Heart right ventricle (tissue), 16 donors: ENCODE results near the gene NPBWR2. TPM values are rescaled to one million over a fixed set of nuclear protein-coding genes. Genes with fewer than 3 reads are reported as not detected.

ENCODE experiments used
- ATAC-seq, 8 donors: fragments of 200-7000 bp; cut with Tn5 transposase; one replicate each; pipeline ENCODE4 v1.9.1; 2020; ENCODE audit warnings: mild to moderate bottlenecking in 8 of 8, moderate library complexity in 8 of 8, moderate number of reproducible peaks in 1 of 8
- DNase-seq, 2 donors: peaks; one replicate each; pipeline ENCODE4 v3.0.0-alpha.2; 2020
- H3K27ac ChIP-seq, 10 donors: fragments of 200-600 bp; sonication (generic) in 2 of 10; one replicate each; pipeline versions ENCODE4 v1.5.0 to v1.8.0; 2020 to 2022; ENCODE audit warnings: mild to moderate bottlenecking in 3 of 10
- H3K27me3 ChIP-seq, 7 donors: fragments of 200-600 bp; one replicate each; pipeline ENCODE4 v1.8.0; 2021 to 2022; ENCODE audit warnings: mild to moderate bottlenecking in 2 of 7
- H3K36me3 ChIP-seq, 9 donors: fragments of 200-600 bp; sonication (generic) in 1 of 9; one replicate each; pipeline versions ENCODE4 v1.5.0 to v1.8.0; 2020 to 2022; ENCODE audit warnings: mild to moderate bottlenecking in 2 of 9
- H3K4me1 ChIP-seq, 9 donors: fragments of 200-600 bp; sonication (generic) in 1 of 9; one replicate each; pipeline versions ENCODE4 v1.5.0 to v1.8.0; 2020 to 2022; ENCODE audit warnings: mild to moderate bottlenecking in 4 of 9
- H3K4me3 ChIP-seq, 10 donors: fragments of 200-600 bp; sonication (generic) in 2 of 10; one replicate each; pipeline versions ENCODE4 v1.5.0 to v1.8.0; 2020 to 2022; ENCODE audit warnings: mild to moderate bottlenecking in 7 of 10, moderate library complexity in 2 of 10
- H3K9me3 ChIP-seq, 11 donors: fragments of 200-600 bp in 10 of 11; sonication (generic) in 2 of 11; one replicate each; pipeline versions ENCODE4 v1.5.0 to v1.8.0; 2013 to 2022; ENCODE audit warnings: mild to moderate bottlenecking in 2 of 11, control low read depth in 1 of 11, moderate library complexity in 1 of 11
- CTCF ChIP-seq, 9 donors: fragments of 200-600 bp; sonication (generic) in 2 of 9; IDR thresholded peaks; one replicate each; pipeline versions ENCODE4 v1.5.0 to v1.8.0; 2021 to 2022; ENCODE audit warnings: antibody characterized with exemption in 9 of 9, mild to moderate bottlenecking in 5 of 9, moderate library complexity in 1 of 9
- WGBS, 2 donors: extraction: QIAGEN DNeasy Blood & Tissue Kit; methylation state at CpG; one replicate each; pipeline ENCODE4 v1.1.7; 2013; ENCODE audit warnings: inconsistent platforms in 1 of 2; 5-methylcytosine and 5-hydroxymethylcytosine counted together
- intact Hi-C, 10 donors: fragments of 100-400 bp; cut with DNase I; formaldehyde crosslinking; loops; one replicate each; pipeline versions ENCODE4 v1.11.1 to v1.14.2; 2022
- polyA plus RNA-seq, 2 donors: library from polyadenylated mRNA; stranded (reverse); fragments of 200-250 nt; gene quantifications; one replicate each; pipeline ENCODE4 v1.2.3, GENCODE V29; 2013
- total RNA-seq, 10 donors: library from RNA; stranded (reverse); fragmentation: NEBNext Ultra II Directional in 3 of 10; extraction: Animal tissue kit (Norgen Biotek cat#: 25700) in 3 of 10; gene quantifications; one replicate each; pipeline versions ENCODE4 v1.2.1 to v1.2.4, GENCODE V29; 2021 to 2023
- donor health status: Arrhythmogenic right ventricular cardiomyopathy.
- donor health status: ischemic (EF 13 %, LVEDD 7.1; RV severe dilation, severe dysfunction).
- donor health status: healthy with polysubstance abuse.
- donor health status: DM: no; HTN: yes; CAD: no.
- donor health status: DM: no; HTN: no; CAD: no.
- donor health status: ischemic (EF 25% LVEDD 6.9; RV normal size, moderate dysfunction).
- donor health status: ischemic (EF 25% LVEDD 5.7; RV mildly dilated, moderate dysfunction).
- donor health status: healthy.
- donor health status: DM: yes; HTN: yes; CAD: no.
- donor health status: Ischemic cardiomyopathy.
- donor health status: ischemic (EF 35%, LVEDD 5.7; RV mildly dilated, moderate dysfunction).
- donor health status: nonischemic (EF 11% LVEDD 7.7; RV severe dilation, severe dysfunction).
- donor health status: DM: yes; HTN: yes; CAD: no.
- donor health status: PGD.
- donor health status: ischemic (EF 29% LVEDD 5.4; RV normal size, mild dysfunction).
- donor health status: nonischemic (EF 23%, LVEDD 6.1; RV moderate dilation, normal function).

NPBWR2 gene
- total and polyA plus RNA-seq, 12 donors = not detected

- Histone ChIP-seq H3K9me3 (no peaks in the 10 kb centered on the region), H3K27ac (no peak overlapping the region), H3K36me3 (no peaks in the 10 kb centered on the region), H3K4me3 (no peak overlapping the region), H3K27me3 (peaks cover 13 to 50% (median 26%) of the 10 kb centered on the region in 7 donors), H3K4me1 (no peaks in the 10 kb centered on the region)
- no peak for TF ChIP-seq CTCF (IDR thresholded peaks at IDR 0.05)
- ATAC-seq (no peak), DNase-seq (no peak)
- intact Hi-C loops = no loop called here
- WGBS, 2 donors = 72 to 74% methylated on average over 9 of the region's 9 CpGs
Observed at GRCh38 chr20:64154590-64155257, 47.4 kb upstream of the NPBWR2 start.

- DNase-seq = no peak
- Histone ChIP-seq H3K27me3 (peaks cover 6 to 43% (median 19%) of the 10 kb centered on the region in 7 donors), H3K9me3 (no peaks in the 10 kb centered on the region), H3K4me1 (no peaks in the 10 kb centered on the region), H3K36me3 (no peaks in the 10 kb centered on the region), H3K4me3 (no peak overlapping the region), H3K27ac (no peak overlapping the region)
- TF ChIP-seq CTCF (IDR thresholded peaks at IDR 0.05) = no peak
- no peak for ATAC-seq
- 87 to 88% methylated on average over 19 to 20 of the region's 20 CpGs for WGBS, 2 donors
- intact Hi-C loops = no loop called here
Observed at GRCh38 chr20:64153861-64154589, 46.7 kb upstream of the NPBWR2 start.

GRCh38 chr20:64153410-64153809, 46.0 kb upstream of the NPBWR2 start:
- TF ChIP-seq CTCF (IDR thresholded peaks at IDR 0.05) = no peak
- Histone ChIP-seq H3K9me3 (no peaks in the 10 kb centered on the region), H3K4me3 (no peak overlapping the region), H3K27me3 (peaks cover 5 to 43% (median 14%) of the 10 kb centered on the region in 7 donors), H3K4me1 (no peaks in the 10 kb centered on the region), H3K36me3 (no peaks in the 10 kb centered on the region), H3K27ac (no peak overlapping the region)
- intact Hi-C loops = no loop called here
- no peak for ATAC-seq
- WGBS, 2 donors = 76 to 84% methylated on average over 2 of the region's 2 CpGs
- DNase-seq = no peak

GRCh38 chr20:64152906-64153305, 45.5 kb upstream of the NPBWR2 start:
- intact Hi-C loops = no loop called here
- no peak overlapping the region for H3K4me3 ChIP-seq
- ATAC-seq (no peak), DNase-seq (no peak)
- no peak for TF ChIP-seq CTCF (IDR thresholded peaks at IDR 0.05)
- 82 to 85% methylated on average over 9 of the region's 9 CpGs for WGBS, 2 donors
- H3K27ac ChIP-seq = no peak overlapping the region
- H3K27me3 ChIP-seq = peaks cover 5 to 48% (median 14%) of the 10 kb centered on the region in 7 donors
- H3K4me1 ChIP-seq = no peaks in the 10 kb centered on the region
- H3K9me3 ChIP-seq = no peaks in the 10 kb centered on the region
- no peaks in the 10 kb centered on the region for H3K36me3 ChIP-seq
